ENCODE data around the gene KRTAP6-1.

Gene KRTAP6-1

DNA sequence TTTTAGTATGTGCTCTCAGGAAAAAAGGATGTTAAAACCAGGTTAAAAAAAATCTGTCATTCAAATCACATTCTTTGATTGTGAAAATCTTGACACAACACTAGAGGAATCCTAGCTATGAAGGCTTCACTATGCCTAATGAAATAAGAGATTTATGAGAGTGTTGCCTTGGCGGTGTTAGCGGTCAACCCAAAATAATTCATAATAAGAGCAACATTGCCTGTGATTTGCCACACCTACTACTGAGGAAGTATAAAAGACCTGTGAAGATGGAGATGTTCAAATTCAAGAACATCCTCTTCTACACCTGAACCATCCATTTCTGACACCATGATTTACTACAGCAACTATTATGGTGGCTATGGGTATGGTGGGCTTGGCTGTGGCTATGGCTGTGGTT lies 2.4 kb upstream of the KRTAP6-1 start, which contains the start of gene KRTAP20-1:
Gene KRTAP20-1, plus strand, starts transcription at position 301 of the 400 bp plus-strand sequence. Its CDS starts 30 bp downstream, at position 331.
- H3K9me3 ChIP-seq (ENCODE audit: insufficient read depth, low read depth, low read length) = no peaks in the 10 kb centered on the region
- no peaks in the 10 kb centered on the region for H3K4me1 ChIP-seq (ENCODE audit: insufficient read depth, low read length, poor library complexity, severe bottlenecking)
- H3K27me3 ChIP-seq (ENCODE audit: insufficient read depth, low read length, poor library complexity, severe bottlenecking) = no peaks in the 10 kb centered on the region
- H3K9me2 ChIP-seq (replicated peaks; ENCODE audit: low read depth, low read length) = no peaks in the 10 kb centered on the region
- H3K9ac ChIP-seq (ENCODE audit: low read depth, low read length, poor library complexity, severe bottlenecking) = no peak within 1 kb of the TSS
- TF ChIP-seq, protein P1, sequence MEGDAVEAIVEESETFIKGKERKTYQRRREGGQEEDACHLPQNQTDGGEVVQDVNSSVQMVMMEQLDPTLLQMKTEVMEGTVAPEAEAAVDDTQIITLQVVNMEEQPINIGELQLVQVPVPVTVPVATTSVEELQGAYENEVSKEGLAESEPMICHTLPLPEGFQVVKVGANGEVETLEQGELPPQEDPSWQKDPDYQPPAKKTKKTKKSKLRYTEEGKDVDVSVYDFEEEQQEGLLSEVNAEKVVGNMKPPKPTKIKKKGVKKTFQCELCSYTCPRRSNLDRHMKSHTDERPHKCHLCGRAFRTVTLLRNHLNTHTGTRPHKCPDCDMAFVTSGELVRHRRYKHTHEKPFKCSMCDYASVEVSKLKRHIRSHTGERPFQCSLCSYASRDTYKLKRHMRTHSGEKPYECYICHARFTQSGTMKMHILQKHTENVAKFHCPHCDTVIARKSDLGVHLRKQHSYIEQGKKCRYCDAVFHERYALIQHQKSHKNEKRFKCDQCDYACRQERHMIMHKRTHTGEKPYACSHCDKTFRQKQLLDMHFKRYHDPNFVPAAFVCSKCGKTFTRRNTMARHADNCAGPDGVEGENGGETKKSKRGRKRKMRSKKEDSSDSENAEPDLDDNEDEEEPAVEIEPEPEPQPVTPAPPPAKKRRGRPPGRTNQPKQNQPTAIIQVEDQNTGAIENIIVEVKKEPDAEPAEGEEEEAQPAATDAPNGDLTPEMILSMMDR (conservative IDR thresholded peaks at IDR 0.05; ENCODE audit: low read length) = no peak
- TF ChIP-seq EZH2phosphoT487 (IDR thresholded peaks at IDR 0.05; ENCODE audit: borderline replicate concordance) = no peak
- H4K20me1 ChIP-seq (ENCODE audit: insufficient read depth, low read length, poor library complexity, severe bottlenecking) = no peaks in the 10 kb centered on the region
- no peaks in the 10 kb centered on the region for H3K79me2 ChIP-seq (ENCODE audit: insufficient read depth, low read length)
- H3F3A ChIP-seq (ENCODE audit: low read depth) = no peaks in the 10 kb centered on the region
- no peak within 1 kb of the TSS for H3K4me2 ChIP-seq (ENCODE audit: low read depth, low read length, poor library complexity, severe bottlenecking)
- H3K4me3 ChIP-seq (ENCODE audit: low read length, poor library complexity, severe bottlenecking) = no peak within 1 kb of the TSS
- H2AFZ ChIP-seq (ENCODE audit: low read length) = no peak within 1 kb of the TSS
- H3K36me3 ChIP-seq (ENCODE audit: insufficient read depth, low read length) = no peaks in the 10 kb centered on the region

DNA sequence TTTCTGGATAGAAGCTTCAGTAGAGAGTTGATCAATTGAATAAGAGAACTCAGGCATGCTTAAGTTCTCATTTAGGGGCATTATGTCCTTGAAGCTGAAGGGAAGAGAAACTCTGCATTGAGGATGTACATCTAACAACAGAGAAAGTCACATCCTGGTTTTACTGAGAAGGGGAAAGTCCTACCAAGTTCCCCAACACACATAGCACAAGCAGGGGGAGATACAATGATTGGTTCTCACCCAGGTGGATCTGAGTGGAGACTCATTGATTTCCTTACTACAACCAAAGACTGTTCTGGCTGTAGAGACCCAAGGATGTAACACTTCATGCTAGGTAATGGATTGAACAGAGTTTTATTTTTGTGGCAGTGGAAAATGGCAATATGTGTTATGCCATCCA lies 1.5 kb upstream of the KRTAP6-1 start:
- no peak for TF ChIP-seq EZH2phosphoT487 (IDR thresholded peaks at IDR 0.05; ENCODE audit: borderline replicate concordance)
- TF ChIP-seq, protein P1 (conservative IDR thresholded peaks at IDR 0.05; ENCODE audit: low read length) = no peak
- Histone ChIP-seq H3K4me3 (ENCODE audit: low read length, poor library complexity, severe bottlenecking) (no peak overlapping the region), H3K27me3 (ENCODE audit: insufficient read depth, low read length, poor library complexity, severe bottlenecking) (no peaks in the 10 kb centered on the region), H3F3A (ENCODE audit: low read depth) (no peaks in the 10 kb centered on the region), H3K9me2 (replicated peaks; ENCODE audit: low read depth, low read length) (no peaks in the 10 kb centered on the region), H3K36me3 (ENCODE audit: insufficient read depth, low read length) (no peaks in the 10 kb centered on the region), H3K79me2 (ENCODE audit: insufficient read depth, low read length) (no peaks in the 10 kb centered on the region), H3K9me3 (ENCODE audit: insufficient read depth, low read depth, low read length) (no peaks in the 10 kb centered on the region), H2AFZ (ENCODE audit: low read length) (no peak overlapping the region), H3K9ac (ENCODE audit: low read depth, low read length, poor library complexity, severe bottlenecking) (no peak overlapping the region), H4K20me1 (ENCODE audit: insufficient read depth, low read length, poor library complexity, severe bottlenecking) (no peaks in the 10 kb centered on the region), H3K4me2 (ENCODE audit: low read depth, low read length, poor library complexity, severe bottlenecking) (no peak overlapping the region), H3K4me1 (ENCODE audit: insufficient read depth, low read length, poor library complexity, severe bottlenecking) (no peaks in the 10 kb centered on the region)

DNA sequence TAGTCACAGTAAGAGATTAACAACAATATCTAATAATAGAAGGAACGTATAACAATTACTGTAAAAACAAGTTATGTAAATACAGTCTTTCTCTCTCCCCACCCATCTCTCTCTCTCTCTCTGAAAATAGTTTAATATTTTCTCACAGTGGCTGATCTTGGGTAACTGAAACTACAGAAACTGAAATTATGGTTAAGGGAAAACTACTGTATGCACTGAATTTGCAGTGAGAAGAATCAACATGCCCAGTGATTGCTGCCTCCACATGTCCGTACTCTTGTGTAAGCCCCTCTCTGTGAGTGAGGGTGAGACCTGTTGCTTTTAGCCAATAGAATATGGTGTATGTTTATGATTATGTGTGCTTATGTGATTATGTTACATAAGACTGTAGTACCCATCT lies 1.6 kb downstream of the KRTAP6-1 start:
- H4K20me1 ChIP-seq (ENCODE audit: insufficient read depth, low read length, poor library complexity, severe bottlenecking) = no peaks in the 10 kb centered on the region
- no peak for TF ChIP-seq EZH2phosphoT487 (IDR thresholded peaks at IDR 0.05; ENCODE audit: borderline replicate concordance)
- TF ChIP-seq, protein P1 (conservative IDR thresholded peaks at IDR 0.05; ENCODE audit: low read length) = no peak
- no peaks in the 10 kb centered on the region for H3F3A ChIP-seq (ENCODE audit: low read depth)
- H2AFZ ChIP-seq (ENCODE audit: low read length) = no peak overlapping the region
- no peak overlapping the region for H3K9ac ChIP-seq (ENCODE audit: low read depth, low read length, poor library complexity, severe bottlenecking)
- H3K9me2 ChIP-seq (replicated peaks; ENCODE audit: low read depth, low read length) = no peaks in the 10 kb centered on the region
- no peak overlapping the region for H3K4me2 ChIP-seq (ENCODE audit: low read depth, low read length, poor library complexity, severe bottlenecking)
- no peaks in the 10 kb centered on the region for H3K79me2 ChIP-seq (ENCODE audit: insufficient read depth, low read length)
- H3K4me1 ChIP-seq (ENCODE audit: insufficient read depth, low read length, poor library complexity, severe bottlenecking) = no peaks in the 10 kb centered on the region
- H3K36me3 ChIP-seq (ENCODE audit: insufficient read depth, low read length) = no peaks in the 10 kb centered on the region
- H3K4me3 ChIP-seq (ENCODE audit: low read length, poor library complexity, severe bottlenecking) = no peak overlapping the region
- no peaks in the 10 kb centered on the region for H3K9me3 ChIP-seq (ENCODE audit: insufficient read depth, low read depth, low read length)
- no peaks in the 10 kb centered on the region for H3K27me3 ChIP-seq (ENCODE audit: insufficient read depth, low read length, poor library complexity, severe bottlenecking)

All from Loucy (cell line).